Activated naive CD8-positive, alpha-beta T cell treated with anti-CD3 and anti-CD28 coated beads, Interleukin-2, amount 50 U/mL, for 16 hours (primary cell): ENCODE measurements around the gene VSTM2B.

Source experiments
- DNase-seq: peaks from one replicate; pipeline ENCODE4 v3.0.0-alpha.2; 2020; ENCODE audit warnings: low read depth, low spot score

VSTM2B gene

DNA sequence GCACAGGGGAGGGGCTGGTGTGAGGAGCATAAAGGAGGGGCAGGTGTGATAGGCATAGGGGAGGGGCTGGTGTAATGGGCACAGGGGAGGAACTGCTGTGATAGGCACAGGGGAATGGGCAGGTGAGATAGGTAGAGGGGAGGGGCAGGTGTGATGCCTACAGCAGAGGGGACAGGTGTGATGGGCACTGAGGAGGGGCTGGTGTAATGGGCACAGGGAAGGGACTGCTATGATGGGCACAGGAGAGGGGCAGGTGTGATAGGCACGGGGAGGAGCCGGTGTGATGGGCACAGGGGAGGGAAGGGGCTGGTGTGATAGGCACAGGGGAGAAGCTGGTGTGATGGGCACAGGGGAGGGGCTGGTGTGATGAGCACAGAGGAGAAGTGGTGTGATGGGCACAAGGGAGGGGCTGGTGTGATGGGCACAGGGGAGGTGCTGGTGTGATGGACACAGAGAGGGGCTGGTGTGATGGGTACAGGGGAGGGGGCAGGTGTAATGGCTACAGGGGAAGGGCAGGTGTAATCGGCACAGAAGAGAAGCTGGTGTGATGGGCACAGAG lies 40.8 kb downstream of the VSTM2B start:
- DNase-seq, result no peak

DNA sequence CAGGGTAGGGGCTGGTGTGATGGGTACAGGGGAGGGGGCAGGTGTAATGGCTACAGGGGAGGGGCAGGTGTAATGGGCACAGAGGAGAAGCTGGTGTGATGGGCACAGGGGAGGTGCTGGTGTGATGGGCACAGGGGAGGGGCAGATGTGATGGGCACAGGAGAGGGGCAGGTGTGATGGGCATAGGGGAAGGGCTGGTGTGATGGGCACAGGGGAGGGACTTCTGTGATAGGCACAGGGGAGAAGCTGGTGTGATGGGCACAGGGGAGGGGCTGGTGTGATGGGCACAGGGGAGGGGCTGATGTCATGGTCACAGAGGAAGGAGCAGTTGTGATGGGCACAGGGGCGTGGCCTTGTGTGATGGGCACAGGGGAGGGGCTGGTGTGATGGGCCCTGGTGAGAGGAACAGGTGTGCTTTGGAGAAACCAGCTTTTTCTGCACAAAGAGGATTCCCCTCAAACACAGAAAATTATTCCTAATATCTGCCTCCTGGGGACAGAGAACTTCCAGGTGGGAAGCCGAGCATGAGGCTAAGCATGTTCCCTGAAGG lies 41.6 kb downstream of the VSTM2B start:
- DNase-seq, result no peak

DNA sequence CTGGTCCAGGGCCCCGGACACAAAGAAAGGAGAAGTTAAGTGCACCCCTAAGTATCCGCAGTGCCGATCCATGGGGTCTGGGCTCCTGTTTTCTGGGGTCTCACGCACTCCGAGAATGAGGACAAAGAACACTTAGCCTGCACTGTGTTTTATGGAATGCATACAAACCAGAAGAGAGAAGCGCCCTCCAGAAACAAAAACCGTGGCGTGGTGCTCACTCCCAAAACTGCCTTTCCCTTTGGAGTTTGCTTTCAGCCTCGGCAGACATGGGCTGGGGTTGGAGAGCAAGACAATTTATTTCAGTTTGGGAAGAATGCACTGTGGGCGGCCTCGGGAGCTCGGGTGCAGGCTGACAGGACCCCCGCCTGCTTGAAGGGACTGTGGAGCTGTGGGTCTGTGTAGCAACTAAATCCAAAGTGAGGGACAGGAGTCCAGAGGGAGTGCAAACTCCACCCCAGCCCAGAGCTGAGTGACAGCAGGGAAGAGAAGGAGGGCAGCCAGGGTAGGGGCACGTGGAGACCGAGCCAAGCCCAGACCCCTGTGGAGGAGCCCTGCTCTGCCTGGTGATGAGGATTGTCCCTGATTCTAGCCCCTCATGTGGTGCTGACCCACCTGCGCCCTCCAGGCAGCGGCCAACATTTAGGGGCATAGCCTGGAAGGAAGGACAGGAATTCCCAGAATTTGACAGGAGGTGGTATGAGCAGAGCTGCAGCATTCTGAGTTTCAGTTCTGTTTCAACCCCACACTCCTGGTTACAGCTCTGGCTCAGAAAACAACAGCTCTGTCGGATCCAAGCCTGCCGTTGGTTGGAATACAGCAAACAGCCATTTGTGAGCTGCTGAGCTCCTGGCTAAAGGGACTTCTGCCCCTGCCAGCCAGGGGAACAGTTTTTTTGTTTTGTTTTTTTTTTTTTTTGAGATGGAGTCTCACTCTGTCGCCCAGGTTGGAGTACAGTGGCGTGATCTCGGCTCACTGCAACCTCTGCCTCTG lies 42.5 kb downstream of the VSTM2B start:
- no peak for DNase-seq

- DNase-seq, result no peak
Measured at GRCh38 chr19:29569038-29569911, 43.5 kb downstream of the VSTM2B start.

- DNase-seq, result no peak
Measured at GRCh38 chr19:29571181-29571580, 45.4 kb downstream of the VSTM2B start.

- DNase-seq, result no peak
Measured at GRCh38 chr19:29573486-29573885, 47.7 kb downstream of the VSTM2B start.

- no peak for DNase-seq
Measured at GRCh38 chr19:29574510-29574909, 48.7 kb downstream of the VSTM2B start.

GRCh38 chr19:29576046-29576606 lies 50.3 kb downstream of the VSTM2B start:
- DNase-seq, result no peak

- DNase-seq, result no peak
Measured at GRCh38 chr19:29576761-29577648, 51.2 kb downstream of the VSTM2B start.

GRCh38 chr19:29577649-29577963 lies 51.8 kb downstream of the VSTM2B start:
- no peak for DNase-seq

DNA sequence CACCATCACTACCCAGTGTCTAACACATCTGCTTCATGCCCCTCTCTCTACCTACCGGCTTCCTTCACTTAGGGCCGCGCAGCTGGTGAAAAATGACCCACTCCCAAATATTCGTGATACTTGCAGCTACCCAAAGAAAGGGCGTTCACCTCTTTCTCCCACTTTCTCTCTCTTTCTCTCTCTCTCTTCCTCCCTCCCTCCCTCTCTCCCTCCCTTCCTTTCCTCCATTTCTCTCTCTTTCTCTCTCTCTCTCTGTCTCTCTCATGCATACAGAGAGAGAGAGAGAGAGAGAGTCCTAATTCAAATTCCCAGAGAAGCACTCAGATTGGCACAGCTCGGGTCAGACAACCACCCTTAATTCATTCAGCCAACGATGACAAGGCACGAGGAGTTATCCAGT lies 52.6 kb downstream of the VSTM2B start:
- no peak for DNase-seq

GRCh38 chr19:29579308-29579910 lies 53.6 kb downstream of the VSTM2B start:
- no peak for DNase-seq

- DNase-seq, result no peak
Measured at GRCh38 chr19:29581398-29581797, 55.6 kb downstream of the VSTM2B start.

- no peak for DNase-seq
Measured at GRCh38 chr19:29583196-29583999, 57.6 kb downstream of the VSTM2B start.

GRCh38 chr19:29586401-29586800 lies 60.6 kb downstream of the VSTM2B start:
- no peak for DNase-seq

DNA sequence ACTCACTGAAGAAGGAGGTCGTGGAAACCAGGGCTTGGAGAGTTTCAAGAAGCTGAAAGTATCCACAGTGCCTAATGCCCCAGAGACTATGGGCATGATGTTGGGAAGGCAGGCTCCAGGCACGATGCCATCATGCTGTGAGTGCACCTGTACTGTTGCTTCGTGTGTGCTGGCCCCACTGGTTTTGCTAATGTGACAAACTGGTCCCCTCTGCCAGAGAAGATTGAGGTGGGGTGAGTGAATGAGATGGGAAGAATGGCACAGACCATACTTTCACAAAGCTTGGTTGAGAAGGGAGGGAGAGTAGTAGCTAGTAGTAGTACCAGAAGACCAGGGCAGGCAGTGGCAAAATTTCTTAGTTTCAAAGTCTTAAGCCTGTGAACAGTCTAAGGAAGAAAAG lies 61.3 kb downstream of the VSTM2B start:
- DNase-seq, result no peak

GRCh38 chr19:29587518-29587986 lies 61.8 kb downstream of the VSTM2B start:
- DNase-seq, result peak; percentile 17

DNA sequence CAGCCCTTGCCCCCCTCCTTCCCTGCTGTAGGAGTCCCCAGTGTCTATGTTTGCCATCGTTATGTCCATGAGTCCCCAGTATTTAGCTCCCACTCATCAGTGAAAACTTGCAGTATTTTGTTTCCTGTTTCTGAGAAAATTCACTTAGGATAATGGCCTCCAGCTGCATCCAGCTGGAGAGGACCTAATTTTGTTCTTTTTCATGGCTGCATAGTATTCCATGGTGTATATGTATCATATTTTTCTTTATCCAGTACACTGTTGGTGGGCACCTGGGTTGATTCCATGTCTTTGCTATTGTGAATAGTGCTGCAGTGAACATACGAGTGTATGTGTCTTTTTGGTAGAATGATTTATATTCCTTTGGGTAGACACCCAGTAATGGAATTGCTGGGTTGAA lies 62.3 kb downstream of the VSTM2B start:
- DNase-seq, result no peak

- no peak for DNase-seq
Measured at GRCh38 chr19:29590278-29590677, 64.5 kb downstream of the VSTM2B start.
